Measurements from ENCODE around the gene SCN5A.

DNA sequence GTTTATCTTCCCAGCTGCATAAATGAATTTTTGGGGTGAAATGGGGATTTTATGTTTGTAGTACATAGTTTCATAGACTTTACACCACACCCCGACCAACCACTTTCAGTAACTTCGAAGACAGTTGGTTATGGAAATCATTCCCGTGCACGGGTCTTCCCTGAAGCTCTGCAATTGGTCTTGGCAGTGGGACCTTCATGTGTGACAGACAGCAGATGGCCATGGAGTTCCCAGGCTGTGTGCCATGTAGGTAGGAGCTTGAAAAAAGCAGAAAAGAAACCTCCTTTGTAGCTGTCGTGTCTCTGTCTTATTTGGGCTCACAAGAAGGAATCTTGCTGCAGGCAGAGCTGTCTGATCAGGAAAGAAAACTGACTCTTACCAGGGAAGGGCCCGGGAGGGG, 127.5 kb downstream of the SCN5A start:
- TF ChIP-seq, protein P1, sequence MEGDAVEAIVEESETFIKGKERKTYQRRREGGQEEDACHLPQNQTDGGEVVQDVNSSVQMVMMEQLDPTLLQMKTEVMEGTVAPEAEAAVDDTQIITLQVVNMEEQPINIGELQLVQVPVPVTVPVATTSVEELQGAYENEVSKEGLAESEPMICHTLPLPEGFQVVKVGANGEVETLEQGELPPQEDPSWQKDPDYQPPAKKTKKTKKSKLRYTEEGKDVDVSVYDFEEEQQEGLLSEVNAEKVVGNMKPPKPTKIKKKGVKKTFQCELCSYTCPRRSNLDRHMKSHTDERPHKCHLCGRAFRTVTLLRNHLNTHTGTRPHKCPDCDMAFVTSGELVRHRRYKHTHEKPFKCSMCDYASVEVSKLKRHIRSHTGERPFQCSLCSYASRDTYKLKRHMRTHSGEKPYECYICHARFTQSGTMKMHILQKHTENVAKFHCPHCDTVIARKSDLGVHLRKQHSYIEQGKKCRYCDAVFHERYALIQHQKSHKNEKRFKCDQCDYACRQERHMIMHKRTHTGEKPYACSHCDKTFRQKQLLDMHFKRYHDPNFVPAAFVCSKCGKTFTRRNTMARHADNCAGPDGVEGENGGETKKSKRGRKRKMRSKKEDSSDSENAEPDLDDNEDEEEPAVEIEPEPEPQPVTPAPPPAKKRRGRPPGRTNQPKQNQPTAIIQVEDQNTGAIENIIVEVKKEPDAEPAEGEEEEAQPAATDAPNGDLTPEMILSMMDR (IDR thresholded peaks at IDR 0.05) = no peak
- TF ChIP-seq, protein P2, sequence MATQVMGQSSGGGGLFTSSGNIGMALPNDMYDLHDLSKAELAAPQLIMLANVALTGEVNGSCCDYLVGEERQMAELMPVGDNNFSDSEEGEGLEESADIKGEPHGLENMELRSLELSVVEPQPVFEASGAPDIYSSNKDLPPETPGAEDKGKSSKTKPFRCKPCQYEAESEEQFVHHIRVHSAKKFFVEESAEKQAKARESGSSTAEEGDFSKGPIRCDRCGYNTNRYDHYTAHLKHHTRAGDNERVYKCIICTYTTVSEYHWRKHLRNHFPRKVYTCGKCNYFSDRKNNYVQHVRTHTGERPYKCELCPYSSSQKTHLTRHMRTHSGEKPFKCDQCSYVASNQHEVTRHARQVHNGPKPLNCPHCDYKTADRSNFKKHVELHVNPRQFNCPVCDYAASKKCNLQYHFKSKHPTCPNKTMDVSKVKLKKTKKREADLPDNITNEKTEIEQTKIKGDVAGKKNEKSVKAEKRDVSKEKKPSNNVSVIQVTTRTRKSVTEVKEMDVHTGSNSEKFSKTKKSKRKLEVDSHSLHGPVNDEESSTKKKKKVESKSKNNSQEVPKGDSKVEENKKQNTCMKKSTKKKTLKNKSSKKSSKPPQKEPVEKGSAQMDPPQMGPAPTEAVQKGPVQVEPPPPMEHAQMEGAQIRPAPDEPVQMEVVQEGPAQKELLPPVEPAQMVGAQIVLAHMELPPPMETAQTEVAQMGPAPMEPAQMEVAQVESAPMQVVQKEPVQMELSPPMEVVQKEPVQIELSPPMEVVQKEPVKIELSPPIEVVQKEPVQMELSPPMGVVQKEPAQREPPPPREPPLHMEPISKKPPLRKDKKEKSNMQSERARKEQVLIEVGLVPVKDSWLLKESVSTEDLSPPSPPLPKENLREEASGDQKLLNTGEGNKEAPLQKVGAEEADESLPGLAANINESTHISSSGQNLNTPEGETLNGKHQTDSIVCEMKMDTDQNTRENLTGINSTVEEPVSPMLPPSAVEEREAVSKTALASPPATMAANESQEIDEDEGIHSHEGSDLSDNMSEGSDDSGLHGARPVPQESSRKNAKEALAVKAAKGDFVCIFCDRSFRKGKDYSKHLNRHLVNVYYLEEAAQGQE (IDR thresholded peaks at IDR 0.05; ENCODE audit: insufficient read depth in 1 of 2, low read depth in 2 of 2, low read length in 1 of 2) = no peak
- TF ChIP-seq POLR2AphosphoS5 (IDR thresholded peaks at IDR 0.05; ENCODE audit: low read depth, low read length) (no peak), SIN3A (IDR thresholded peaks at IDR 0.05; ENCODE audit: borderline replicate concordance, insufficient read depth, low read depth, low read length) (no peak), TCF7L2 (IDR thresholded peaks at IDR 0.05; ENCODE audit: low read depth, low read length) (no peak)

All from Panc1 (cell line).